Renal cortical epithelial cell (primary cell): ENCODE measurements around the gene APBB1IP. TPM values are rescaled to one million over a fixed set of nuclear protein-coding genes. Genes with fewer than 3 reads are reported as not detected.
"Not testable (repeated sequence)": the region's sequence is repeated elsewhere in the genome, so short reads cannot be mapped to it uniquely, and the experiment has no call there.

Experiments
- DNase-seq: peaks from one replicate; pipeline ENCODE4 v3.0.0-alpha.2; 2011; ENCODE audit warnings: low read depth
- total RNA-seq: library from RNA; depleted of rRNA; stranded (reverse); fragments of >200 nt; gene quantifications from 2 replicates; pipeline ENCODE4 v1.2.3, GENCODE V29; 2014

The APBB1IP gene
- total RNA-seq, 1 donor from 2014 or later, result 23.8 TPM

- DNase-seq, result peak; percentile 82
These were observed 3.5 kb downstream of the APBB1IP start for GRCh38 chr10:26441491-26442214.

- DNase-seq, result no peak
These were observed 7.4 kb downstream of the APBB1IP start for GRCh38 chr10:26445411-26446031.

DNA sequence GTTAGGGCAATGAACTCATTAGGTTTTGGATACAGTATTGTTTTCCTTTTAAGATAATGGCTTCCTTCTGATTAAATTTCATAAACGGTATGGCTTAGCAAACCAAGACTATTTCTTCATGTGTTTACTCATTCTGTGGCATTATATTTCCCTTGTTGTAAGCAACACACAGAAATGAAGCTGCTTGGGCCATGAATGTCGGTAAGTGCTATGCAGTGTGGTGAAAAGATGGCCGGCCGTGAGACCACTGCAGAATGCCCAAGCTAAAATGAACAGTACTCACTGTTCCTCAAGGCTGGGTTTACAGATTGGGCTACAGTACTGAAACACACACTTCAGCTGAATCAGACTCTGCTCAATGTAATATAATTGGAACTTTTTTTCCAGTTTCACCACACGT lies 8.1 kb downstream of the APBB1IP start:
- DNase-seq, result no peak

DNA sequence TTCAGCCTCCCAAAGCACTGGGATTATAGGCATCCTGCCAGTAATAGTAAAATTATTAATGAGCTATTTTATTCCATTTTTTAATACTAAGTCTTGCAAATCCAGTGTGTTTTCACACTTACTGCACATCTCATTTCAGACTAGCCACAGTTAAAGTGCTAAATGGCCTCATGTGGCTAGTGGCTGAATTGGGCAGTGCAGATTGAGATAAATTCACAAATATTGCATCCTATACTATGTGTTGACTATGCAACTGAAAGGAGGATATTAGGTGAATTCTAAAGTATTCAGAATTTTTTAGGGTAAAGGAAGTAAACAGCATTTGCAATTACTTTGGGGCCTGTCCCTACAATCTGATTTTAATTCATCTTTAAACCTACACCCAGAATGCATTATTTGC lies 10.2 kb downstream of the APBB1IP start:
- no peak for DNase-seq

GRCh38 chr10:26448706-26449435 lies 10.7 kb downstream of the APBB1IP start:
- no peak for DNase-seq

GRCh38 chr10:26449726-26450125 lies 11.6 kb downstream of the APBB1IP start:
- DNase-seq, result no peak

- no peak for DNase-seq
These were observed 13.8 kb downstream of the APBB1IP start for GRCh38 chr10:26451903-26452302.

GRCh38 chr10:26453850-26454249 lies 15.7 kb downstream of the APBB1IP start:
- DNase-seq, result no peak

- no peak for DNase-seq
These were observed 16.8 kb downstream of the APBB1IP start for GRCh38 chr10:26454891-26455290.

DNA sequence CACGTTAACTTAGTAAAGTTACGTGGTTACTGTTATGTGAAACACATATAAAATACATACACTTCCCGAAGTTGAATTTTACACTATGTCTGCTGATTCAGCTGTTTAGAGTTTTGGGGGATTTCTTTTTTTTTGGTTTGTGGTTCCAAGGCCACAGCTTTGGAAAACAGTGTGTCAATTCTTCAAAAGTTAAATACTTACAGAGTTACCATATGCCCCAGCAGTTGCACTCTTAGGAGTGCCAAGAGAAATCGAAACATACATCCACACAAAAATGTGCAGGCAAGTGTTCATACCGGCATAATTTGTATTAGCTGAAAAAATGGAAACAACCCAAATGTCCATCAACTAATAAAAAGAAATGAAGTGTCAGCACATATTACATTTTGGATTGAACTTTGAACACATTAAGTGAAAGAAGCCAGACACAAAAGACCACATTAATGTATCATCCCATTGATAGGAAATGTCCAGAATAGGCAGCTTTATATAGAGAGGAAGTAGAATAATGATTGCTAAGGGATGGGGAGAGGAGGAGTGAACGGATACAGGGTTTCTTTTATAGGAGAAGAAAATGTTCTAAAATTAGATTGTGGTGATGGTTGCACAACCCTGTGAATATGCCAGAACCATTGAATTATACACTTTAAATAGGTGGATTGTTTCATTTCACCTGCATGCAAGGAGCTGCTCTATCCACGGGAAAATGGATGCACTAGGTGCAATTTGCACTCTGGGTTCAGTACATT lies 17.6 kb downstream of the APBB1IP start:
- no peak for DNase-seq

DNA sequence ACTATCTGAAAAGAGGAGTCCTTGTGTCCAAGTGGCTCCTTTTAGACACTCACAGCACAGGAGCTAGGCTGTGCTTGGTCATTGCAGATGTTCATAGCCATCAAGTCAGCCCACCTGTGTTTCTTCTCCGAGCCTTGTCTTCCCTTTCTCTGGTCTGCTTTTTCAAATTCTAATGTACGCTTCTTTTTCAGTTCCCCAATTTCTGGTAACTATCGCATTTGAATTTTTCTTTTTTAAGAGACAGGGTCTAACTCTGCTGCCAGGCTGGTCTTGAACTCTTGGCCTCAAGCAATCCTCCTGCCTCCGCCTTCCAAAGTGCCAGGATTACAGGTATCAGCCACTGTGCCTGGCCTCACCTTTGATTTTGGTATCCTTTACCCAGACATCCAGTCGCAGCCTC lies 18.9 kb downstream of the APBB1IP start:
- DNase-seq, result no peak

- no peak for DNase-seq
These were observed 22.6 kb downstream of the APBB1IP start for GRCh38 chr10:26460736-26461135.

DNA sequence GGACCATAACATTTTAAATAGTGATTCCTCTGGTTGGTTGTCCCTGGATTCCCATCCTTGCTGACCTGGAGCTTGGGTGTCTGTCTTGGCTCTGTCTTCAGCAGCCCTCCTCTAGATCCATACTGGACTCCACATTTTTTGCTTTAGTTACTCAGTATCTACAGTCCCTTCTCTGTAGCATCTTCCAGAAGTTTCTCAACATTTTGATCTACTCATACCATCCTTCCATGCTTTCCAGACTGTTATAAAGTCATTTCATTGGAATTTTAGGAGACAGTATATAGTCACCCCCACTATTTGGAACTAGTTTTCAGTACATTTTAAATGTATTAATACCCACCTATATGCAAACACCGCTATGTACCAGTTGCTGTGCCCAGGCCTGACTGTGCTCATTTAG lies 25.8 kb downstream of the APBB1IP start:
- no peak for DNase-seq

DNA sequence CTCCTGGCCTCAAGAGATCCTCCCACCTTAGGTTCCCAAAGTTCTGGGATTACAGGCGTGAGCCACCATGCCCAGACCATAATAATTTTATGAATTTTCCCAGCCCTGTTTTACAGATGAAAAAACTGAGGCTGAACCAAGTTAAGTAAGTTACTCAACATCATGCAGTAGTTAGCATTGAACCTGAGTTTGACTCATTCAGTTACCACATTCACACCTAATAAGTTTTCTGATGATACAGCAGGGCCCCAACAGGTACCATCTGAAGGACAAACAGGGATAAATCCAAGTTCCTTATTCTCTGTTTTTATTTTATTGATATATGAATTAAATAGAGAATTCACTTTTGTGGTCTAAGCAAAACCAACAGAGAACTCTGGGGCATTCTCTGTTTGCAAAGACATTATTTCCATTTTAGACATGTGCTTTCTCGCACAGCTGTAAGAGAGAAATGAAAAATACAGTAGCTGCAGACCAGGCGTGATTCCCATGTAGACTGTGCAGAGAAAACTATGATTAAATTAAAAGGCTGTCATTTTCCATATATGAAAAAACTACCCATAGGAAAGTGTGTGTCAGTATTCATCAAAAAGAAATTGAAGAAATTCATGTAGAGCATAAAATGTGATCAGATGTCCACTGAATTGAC lies 26.6 kb downstream of the APBB1IP start:
- no peak for DNase-seq

- DNase-seq, result not testable (repeated sequence)
These were observed 28.4 kb downstream of the APBB1IP start for GRCh38 chr10:26466531-26466930.

GRCh38 chr10:26467639-26468038 lies 29.5 kb downstream of the APBB1IP start:
- DNase-seq, result no peak

- DNase-seq, result peak; percentile 94
These were observed 30.1 kb downstream of the APBB1IP start for GRCh38 chr10:26468291-26468690.

GRCh38 chr10:26468700-26469099 lies 30.6 kb downstream of the APBB1IP start:
- DNase-seq, result no peak

- DNase-seq, result no peak
These were observed 34.3 kb downstream of the APBB1IP start for GRCh38 chr10:26472492-26472778.

GRCh38 chr10:26474026-26474425 lies 35.9 kb downstream of the APBB1IP start:
- no peak for DNase-seq

GRCh38 chr10:26474845-26475244 lies 36.7 kb downstream of the APBB1IP start:
- DNase-seq, result not testable (repeated sequence)

- DNase-seq, result no peak
These were observed 37.2 kb downstream of the APBB1IP start for GRCh38 chr10:26475386-26475785.
